ENCODE data around the gene DCAF12. TPM values are rescaled to one million over a fixed set of nuclear protein-coding genes. Genes with fewer than 3 reads are reported as not detected.

DCAF12 gene
- total and polyA plus RNA-seq, 2 of the 4 experiments (the other 2 are of a cell fraction), result 7.2 to 17.1 TPM

- Histone ChIP-seq H4K91ac (ENCODE audit: insufficient read depth, low read depth, low read length) (no peak overlapping the region), H3K4ac (ENCODE audit: low read depth, low read length) (no peak overlapping the region), H2BK120ac (ENCODE audit: low read depth, low read length) (no peak overlapping the region), H3K27me3 (ENCODE audit: control insufficient read depth, insufficient read depth, low read length) (no peaks in the 10 kb centered on the region), H3K27ac (ENCODE audit: insufficient read depth, low read length) (no peak overlapping the region), H4K8ac (ENCODE audit: low read depth in 2 of 2, low read length in 2 of 2) (no peak overlapping the region), H3K9me1 (ENCODE audit: insufficient read depth, low read length) (no peaks in the 10 kb centered on the region), H2AK9ac (replicated peaks; ENCODE audit: low read depth, low read length, poor library complexity) (no peak overlapping the region), H2AFZ (replicated peaks; ENCODE audit: low read length, poor library complexity) (no peak overlapping the region), H2AK5ac (ENCODE audit: low read depth, low read length) (no peak overlapping the region), H2BK20ac (ENCODE audit: low read depth, low read length) (no peak overlapping the region), H3K18ac (ENCODE audit: low read depth, low read length) (no peak overlapping the region), H3K9me3 (ENCODE audit: control insufficient read depth, insufficient read depth, low read length) (no peaks in the 10 kb centered on the region), H3K23ac (ENCODE audit: low read depth, low read length) (no peak overlapping the region), H2BK5ac (ENCODE audit: low read depth, low read length, poor library complexity, severe bottlenecking) (no peak overlapping the region), H3K36me3 (ENCODE audit: control insufficient read depth, insufficient read depth, low read length) (no peaks in the 10 kb centered on the region), H3K4me3 (ENCODE audit: insufficient read depth, low read depth, low read length) (no peak overlapping the region), H4K20me1 (ENCODE audit: insufficient read depth, low read length) (no peaks in the 10 kb centered on the region), H3K4me1 (ENCODE audit: control insufficient read depth, insufficient read depth, low read length) (peaks cover under 1% of the 10 kb centered on the region; the same call in 1 of the 2 replicates), H3K9ac (ENCODE audit: low read depth, low read length) (no peak overlapping the region), H4K5ac (ENCODE audit: low read depth, low read length) (no peak overlapping the region), H3K14ac (replicated peaks; ENCODE audit: low read depth, low read length) (no peak overlapping the region), H2BK15ac (ENCODE audit: low read depth, low read length) (no peak overlapping the region), H3K79me1 (ENCODE audit: low read depth in 1 of 2, low read length in 2 of 2) (no peaks in the 10 kb centered on the region), H3K56ac (ENCODE audit: extremely low read depth, insufficient read depth, low read length) (no peak overlapping the region), H3K4me2 (ENCODE audit: low read depth, low read length) (no peak overlapping the region)
- in situ Hi-C loops (cut with MboI; ENCODE audit: low sequenced_read_pairs) (no loop called here), dilution Hi-C loops (cut with HindIII; ENCODE audit: low sequenced_read_pairs, unreplicated experiment) (no loop called here), intact Hi-C loops (cut with micrococcal nuclease) (no loop called here)
- POLR2A ChIA-PET (ENCODE audit: unreplicated experiment), result no interaction called here
- DNase-seq (no peak), ATAC-seq (ENCODE audit: low read depth) (no peak)
- no peak for TF ChIP-seq MAFK (IDR thresholded peaks at IDR 0.05; ENCODE audit: low read depth, low read length)
- no peak for TF ChIP-seq MAZ (IDR thresholded peaks at IDR 0.05; ENCODE audit: borderline replicate concordance, low read depth, low read length)
- TF ChIP-seq FOS (IDR thresholded peaks at IDR 0.05; ENCODE audit: low read depth, low read length), result no peak
- TF ChIP-seq RFX5 (IDR thresholded peaks at IDR 0.05; ENCODE audit: low read depth, low read length), result no peak
- no peak for TF ChIP-seq CEBPB (IDR thresholded peaks at IDR 0.05; ENCODE audit: low read depth, low read length)
- TF ChIP-seq ELK1 (IDR thresholded peaks at IDR 0.05; ENCODE audit: borderline replicate concordance, low read depth, low read length), result no peak
- no peak for TF ChIP-seq CTCF (conservative IDR thresholded peaks at IDR 0.05; ENCODE audit: low read depth, low read length)
- TF ChIP-seq BHLHE40 (IDR thresholded peaks at IDR 0.05; ENCODE audit: low read depth, low read length), result no peak
- no peak for TF ChIP-seq MXI1 (IDR thresholded peaks at IDR 0.05; ENCODE audit: borderline replicate concordance, low read depth, low read length)
- TF ChIP-seq CHD1 (IDR thresholded peaks at IDR 0.05; ENCODE audit: low read depth, low read length), result no peak
- TF ChIP-seq POLR2A (IDR thresholded peaks at IDR 0.05; ENCODE audit: low read depth, low read length), result no peak
- no peak for TF ChIP-seq NFE2L2 (IDR thresholded peaks at IDR 0.05; ENCODE audit: low read depth, low read length)
- no peak for TF ChIP-seq USF2 (IDR thresholded peaks at IDR 0.05; ENCODE audit: low read depth, low read length)
- TF ChIP-seq RCOR1 (IDR thresholded peaks at IDR 0.05; ENCODE audit: insufficient replicate concordance, low read length), result no peak
- no peak for TF ChIP-seq SMC3 (IDR thresholded peaks at IDR 0.05; ENCODE audit: low read depth, low read length)
- no peak for TF ChIP-seq RAD21 (IDR thresholded peaks at IDR 0.05; ENCODE audit: low read length)
- no TSS peak for BruUV-seq (replicated peaks)
- CTCF ChIA-PET, result interaction anchor here (1.0 kb wide), 1 partner anchor 8 kb away, joined by 3 read pairs; no protein-coding TSS in a partner anchor
- WGBS, 2 experiments (ENCODE audit: extremely low coverage in 2 of 2, insufficient read length in 1 of 2), result no CpG with 5 or more reads among the region's 3 CpGs
Observed at GRCh38 chr9:34065541-34065940, 61.0 kb downstream of the DCAF12 start.
